Large intestine (tissue), 3 donors: ENCODE measurements around the gene PACSIN2. TPM values are rescaled to one million over a fixed set of nuclear protein-coding genes. Genes with fewer than 3 reads are reported as not detected.

Experiments
- DNase-seq, 2 donors: peaks; one replicate each; pipeline versions ENCODE4 v3.0.0 to v3.0.0-alpha.2; 2013
- H3K27ac ChIP-seq: one replicate; pipeline ENCODE4 v1.5.1; 2013; ENCODE audit warnings: low read length
- H3K27me3 ChIP-seq: 2 replicates; pipeline ENCODE4 v1.6.1; 2013; ENCODE audit warnings: low read length; ENCODE audit not compliant: control insufficient read depth, insufficient read depth
- H3K36me3 ChIP-seq: 2 replicates; pipeline ENCODE4 v1.6.1; 2013; ENCODE audit warnings: low read length; ENCODE audit not compliant: control insufficient read depth, insufficient read depth
- H3K4me1 ChIP-seq: one replicate; pipeline ENCODE4 v1.6.1; 2013; ENCODE audit warnings: low read length; ENCODE audit not compliant: control insufficient read depth, insufficient read depth
- H3K4me3 ChIP-seq: one replicate; pipeline ENCODE4 v1.5.1; 2013; ENCODE audit warnings: low read length
- H3K9me3 ChIP-seq: one replicate; pipeline ENCODE4 v1.6.1; 2013; ENCODE audit warnings: mild to moderate bottlenecking, low read depth, low read length, moderate library complexity; ENCODE audit not compliant: control insufficient read depth
- WGBS: methylation state at CpG from one replicate; pipeline ENCODE4 v1.1.5; 2013; ENCODE audit warnings: low lambda C conversion rate; ENCODE audit not compliant: insufficient coverage; 5-methylcytosine and 5-hydroxymethylcytosine counted together
- polyA plus RNA-seq: library from polyadenylated mRNA; unstranded; fragments of 120-200 nt; gene quantifications from one replicate; pipeline ENCODE4 v1.2.1, GENCODE V29; 2013

Gene PACSIN2
- polyA plus RNA-seq, 1 donor, result 51.5 TPM

GRCh38 chr22:42830161-42830560 lies 184.8 kb downstream of the PACSIN2 start:
- Histone ChIP-seq H3K27me3 (no peaks in the 10 kb centered on the region), H3K36me3 (peaks cover 72% of the 10 kb centered on the region)
- WGBS, result 100% methylated on average over 2 of the region's 5 CpGs

GRCh38 chr22:42829302-42829701 lies 185.6 kb downstream of the PACSIN2 start:
- Histone ChIP-seq H3K27me3 (no peaks in the 10 kb centered on the region), H3K36me3 (peaks cover 74% of the 10 kb centered on the region), H3K4me1 (no peaks in the 10 kb centered on the region), H3K9me3 (no peaks in the 10 kb centered on the region), H3K4me3 (no peak overlapping the region), H3K27ac (no peak overlapping the region)
- DNase-seq, result no peak
- WGBS, result no CpG with 5 or more reads among the region's 3 CpGs

More at GRCh38 chr22:42830161-42830560, 184.8 kb downstream of the PACSIN2 start:
- Histone ChIP-seq H3K4me1 (no peaks in the 10 kb centered on the region), H3K9me3 (no peaks in the 10 kb centered on the region), H3K27ac (no peak overlapping the region), H3K4me3 (no peak overlapping the region)
- DNase-seq, result no peak

GRCh38 chr22:42825796-42826195 lies 189.2 kb downstream of the PACSIN2 start:
- 85% methylated on average over 2 of the region's 3 CpGs for WGBS
- DNase-seq, result no peak
- no peak overlapping the region for H3K4me3 ChIP-seq
- no peaks in the 10 kb centered on the region for H3K4me1 ChIP-seq
- no peaks in the 10 kb centered on the region for H3K9me3 ChIP-seq
- H3K36me3 ChIP-seq, result peaks cover 70% of the 10 kb centered on the region
- no peak overlapping the region for H3K27ac ChIP-seq
- no peaks in the 10 kb centered on the region for H3K27me3 ChIP-seq

- Histone ChIP-seq H3K27ac (no peak overlapping the region), H3K27me3 (no peaks in the 10 kb centered on the region), H3K4me1 (no peaks in the 10 kb centered on the region), H3K9me3 (no peaks in the 10 kb centered on the region), H3K36me3 (peaks cover 45% of the 10 kb centered on the region), H3K4me3 (no peak overlapping the region)
- 100% methylated on average over 1 of the region's 3 CpGs for WGBS
- DNase-seq, result no peak
Measured at GRCh38 chr22:42821386-42821785, 193.6 kb downstream of the PACSIN2 start.

DNA sequence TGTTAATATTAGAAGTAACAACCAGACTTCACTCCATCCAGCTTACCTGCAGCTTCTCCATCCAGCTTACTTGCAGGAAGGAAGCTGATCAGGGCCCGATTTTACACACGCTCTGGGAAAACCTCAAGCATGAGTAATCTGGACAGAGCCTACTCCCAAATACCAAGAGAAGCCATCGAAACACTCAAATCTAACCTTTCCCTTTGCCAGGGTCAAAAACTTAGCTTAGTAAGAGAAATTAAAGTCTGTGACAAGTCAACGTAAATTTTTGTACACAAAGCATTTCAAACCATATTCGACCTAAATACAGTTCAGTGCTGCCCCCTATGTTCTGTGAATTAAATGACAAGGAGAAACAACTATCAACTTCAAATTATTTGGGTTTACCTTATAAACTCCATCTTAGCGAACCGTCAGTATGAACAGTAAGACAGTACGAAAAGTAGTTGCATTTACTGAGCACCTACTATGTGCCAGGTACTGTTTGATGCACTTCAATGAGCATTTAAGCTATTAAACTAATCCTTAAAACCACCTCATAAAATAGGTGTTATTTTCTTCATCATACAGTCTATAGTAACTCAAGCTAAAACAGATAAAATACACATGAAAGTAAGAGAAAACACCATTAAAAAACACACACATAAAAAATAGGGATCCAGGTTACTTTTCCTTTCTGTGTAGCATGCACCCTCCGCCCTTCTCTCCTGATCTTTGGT lies 194.7 kb downstream of the PACSIN2 start:
- WGBS, result 20% methylated on average over 1 of the region's 9 CpGs
- peak in 1 of 2 donors; percentile 28 for DNase-seq
- H3K36me3 ChIP-seq, result peaks cover 45% of the 10 kb centered on the region
- no peak overlapping the region for H3K4me3 ChIP-seq
- no peaks in the 10 kb centered on the region for H3K9me3 ChIP-seq
- no peaks in the 10 kb centered on the region for H3K4me1 ChIP-seq
- no peaks in the 10 kb centered on the region for H3K27me3 ChIP-seq
- H3K27ac ChIP-seq, result no peak overlapping the region

Other genes starting within 250 kb of the PACSIN2 start
- 70.8 TPM for gene ARFGAP3, start 157.9 kb downstream of the PACSIN2 start, polyA plus RNA-seq
- 4.6 TPM for gene TTLL1, start 74.2 kb upstream of the PACSIN2 start, polyA plus RNA-seq
- 2.1 TPM for gene BIK, start 95.6 kb upstream of the PACSIN2 start, polyA plus RNA-seq
- 15.6 TPM for gene MCAT, start 128.2 kb upstream of the PACSIN2 start, polyA plus RNA-seq
- gene TSPO, start 136.4 kb upstream of the PACSIN2 start, polyA plus RNA-seq, result 17.5 TPM
- 29.0 TPM for gene TTLL12, start 172.0 kb upstream of the PACSIN2 start, polyA plus RNA-seq